ENCODE measurements around the gene EBF4.

EBF4 gene

DNA sequence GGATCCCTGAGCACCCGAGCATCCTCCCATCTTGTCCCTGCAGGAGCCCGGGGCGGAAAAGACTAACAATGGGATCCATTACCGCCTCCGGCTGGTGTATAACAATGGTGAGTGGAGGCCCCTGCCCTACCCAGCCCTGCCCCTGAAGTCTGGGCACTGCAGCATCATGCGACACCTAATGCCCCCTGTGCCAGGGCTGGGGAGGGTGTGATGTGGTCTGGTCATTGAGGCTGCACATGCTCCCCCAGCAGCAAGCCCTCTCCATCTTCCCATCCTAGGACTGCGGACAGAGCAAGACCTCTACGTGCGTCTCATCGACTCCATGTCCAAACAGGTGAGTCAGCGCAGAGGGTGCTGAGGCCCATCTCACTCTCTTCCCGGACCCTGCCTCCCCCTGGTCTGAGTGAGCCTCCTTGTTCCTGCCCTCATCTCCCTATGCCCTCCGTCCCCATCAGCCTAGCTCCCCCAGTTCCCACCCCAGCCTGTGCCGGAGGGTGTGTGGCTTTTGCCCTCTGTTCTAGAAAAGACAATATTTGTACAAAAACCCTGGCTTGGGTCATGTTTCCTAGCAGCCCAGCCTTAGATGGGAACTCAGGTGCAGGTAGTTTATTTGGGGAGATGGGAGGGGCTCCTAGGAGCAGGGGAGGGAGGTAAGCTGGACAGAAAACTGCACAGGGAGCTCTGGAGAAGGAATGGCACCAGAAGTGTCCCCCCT, 13.5 kb downstream of the EBF4 start:
- Histone ChIP-seq H3K79me2 (ENCODE audit: insufficient read depth, low read length) (no peaks in the 10 kb centered on the region), H3K4me3 (ENCODE audit: insufficient read depth, low read length, poor library complexity, severe bottlenecking) (no peak overlapping the region), H3K9me3 (ENCODE audit: insufficient read depth, low read length) (no peaks in the 10 kb centered on the region), H3K27ac (ENCODE audit: low read depth, low read length) (no peak overlapping the region), H4K20me1 (ENCODE audit: low read depth, low read length) (no peaks in the 10 kb centered on the region), H3K36me3 (ENCODE audit: low read length) (no peaks in the 10 kb centered on the region), H2AFZ (ENCODE audit: low read depth, low read length, severe bottlenecking) (no peak overlapping the region), H3K27me3 (ENCODE audit: low read length) (no peaks in the 10 kb centered on the region), H3K9ac (ENCODE audit: low read length) (no peak overlapping the region), H3F3A (ENCODE audit: insufficient read depth) (no peaks in the 10 kb centered on the region), H3K4me2 (ENCODE audit: low read depth, low read length, poor library complexity, severe bottlenecking) (no peak overlapping the region), H3K9me2 (replicated peaks; ENCODE audit: insufficient read depth, low read length) (no peaks in the 10 kb centered on the region)
- TF ChIP-seq, protein P1, sequence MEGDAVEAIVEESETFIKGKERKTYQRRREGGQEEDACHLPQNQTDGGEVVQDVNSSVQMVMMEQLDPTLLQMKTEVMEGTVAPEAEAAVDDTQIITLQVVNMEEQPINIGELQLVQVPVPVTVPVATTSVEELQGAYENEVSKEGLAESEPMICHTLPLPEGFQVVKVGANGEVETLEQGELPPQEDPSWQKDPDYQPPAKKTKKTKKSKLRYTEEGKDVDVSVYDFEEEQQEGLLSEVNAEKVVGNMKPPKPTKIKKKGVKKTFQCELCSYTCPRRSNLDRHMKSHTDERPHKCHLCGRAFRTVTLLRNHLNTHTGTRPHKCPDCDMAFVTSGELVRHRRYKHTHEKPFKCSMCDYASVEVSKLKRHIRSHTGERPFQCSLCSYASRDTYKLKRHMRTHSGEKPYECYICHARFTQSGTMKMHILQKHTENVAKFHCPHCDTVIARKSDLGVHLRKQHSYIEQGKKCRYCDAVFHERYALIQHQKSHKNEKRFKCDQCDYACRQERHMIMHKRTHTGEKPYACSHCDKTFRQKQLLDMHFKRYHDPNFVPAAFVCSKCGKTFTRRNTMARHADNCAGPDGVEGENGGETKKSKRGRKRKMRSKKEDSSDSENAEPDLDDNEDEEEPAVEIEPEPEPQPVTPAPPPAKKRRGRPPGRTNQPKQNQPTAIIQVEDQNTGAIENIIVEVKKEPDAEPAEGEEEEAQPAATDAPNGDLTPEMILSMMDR (IDR thresholded peaks at IDR 0.05; ENCODE audit: insufficient read depth, low read length, poor library complexity, severe bottlenecking), result no peak
- TF ChIP-seq EZH2phosphoT487 (conservative IDR thresholded peaks at IDR 0.05; ENCODE audit: low read length), result no peak

DNA sequence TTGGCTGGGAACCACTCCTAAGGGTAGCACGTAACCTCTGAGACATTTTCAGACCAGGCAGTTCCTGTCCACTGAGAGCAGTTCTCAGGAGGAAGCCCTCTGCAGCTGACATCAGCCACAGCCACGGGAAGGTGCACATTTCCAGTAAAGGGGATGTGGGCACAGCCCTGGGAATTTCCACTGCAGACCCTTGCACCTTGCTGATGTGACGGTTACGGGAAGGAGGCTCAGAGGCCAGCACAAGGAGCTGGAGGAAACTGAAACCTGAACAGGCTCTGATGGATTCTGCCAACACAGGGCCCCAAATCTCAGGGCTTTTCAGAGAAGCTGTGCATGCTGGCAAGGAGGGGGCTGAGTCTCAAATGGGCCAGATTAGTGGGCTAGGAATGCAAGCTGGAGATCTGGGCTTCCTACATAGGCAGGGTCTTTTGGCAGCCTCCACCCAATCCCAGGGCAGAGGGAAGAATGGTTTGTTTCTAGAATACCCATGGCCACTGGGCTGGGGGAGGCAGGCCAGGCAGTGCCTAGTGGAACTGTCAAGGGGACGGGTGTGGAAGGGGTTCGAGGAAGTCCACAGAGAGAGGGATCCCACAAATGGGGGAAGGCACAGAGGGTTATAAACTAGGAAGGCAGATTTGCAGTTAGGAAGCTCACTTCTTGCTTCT, 14.2 kb downstream of the EBF4 start:
- no peaks in the 10 kb centered on the region for H3K27me3 ChIP-seq (ENCODE audit: low read length)

DNA sequence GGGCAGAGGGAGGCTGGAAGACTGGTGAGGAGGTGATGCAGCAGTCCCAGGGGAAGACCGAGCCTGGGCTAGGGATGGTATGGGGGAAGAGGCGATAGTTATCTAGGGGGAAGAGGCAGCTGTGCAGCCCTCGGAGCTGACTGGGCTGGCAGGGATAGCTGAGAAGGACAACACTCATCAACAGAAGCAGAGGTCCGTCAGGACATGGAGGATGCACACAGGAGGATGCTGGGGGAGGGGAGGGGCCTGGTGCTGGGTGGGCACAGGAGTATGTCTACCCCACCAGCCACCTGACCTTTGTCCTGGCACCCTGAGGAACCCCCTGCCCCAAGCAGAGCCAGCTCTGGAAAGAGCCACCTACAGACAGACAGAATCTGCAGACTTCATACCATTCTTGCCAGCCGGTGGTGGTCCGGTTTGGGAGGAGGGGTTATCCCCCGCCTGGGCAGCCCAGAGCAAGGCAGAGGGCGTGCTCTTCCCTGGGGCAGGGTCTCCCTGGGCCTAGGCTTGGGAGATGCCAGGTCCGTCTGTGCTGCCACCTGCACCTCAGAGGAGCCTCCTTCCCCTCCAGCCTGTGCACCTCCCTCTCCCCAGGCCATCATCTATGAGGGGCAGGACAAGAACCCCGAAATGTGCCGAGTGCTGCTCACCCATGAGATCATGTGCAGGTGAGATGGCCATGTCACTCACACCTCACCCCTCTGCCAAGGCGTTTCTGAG, 14.9 kb downstream of the EBF4 start:
- H3K27ac ChIP-seq (ENCODE audit: low read depth, low read length), result no peak overlapping the region
- H3K36me3 ChIP-seq (ENCODE audit: low read length), result no peaks in the 10 kb centered on the region
- H3K9me3 ChIP-seq (ENCODE audit: insufficient read depth, low read length), result no peaks in the 10 kb centered on the region
- no peaks in the 10 kb centered on the region for H3K9me2 ChIP-seq (replicated peaks; ENCODE audit: insufficient read depth, low read length)
- H3K27me3 ChIP-seq (ENCODE audit: low read length), result no peaks in the 10 kb centered on the region
- H3F3A ChIP-seq (ENCODE audit: insufficient read depth), result no peaks in the 10 kb centered on the region
- H3K9ac ChIP-seq (ENCODE audit: low read length), result no peak overlapping the region
- no peak overlapping the region for H3K4me3 ChIP-seq (ENCODE audit: insufficient read depth, low read length, poor library complexity, severe bottlenecking)
- TF ChIP-seq, protein P1 (IDR thresholded peaks at IDR 0.05; ENCODE audit: insufficient read depth, low read length, poor library complexity, severe bottlenecking), result no peak
- no peak for TF ChIP-seq EZH2phosphoT487 (conservative IDR thresholded peaks at IDR 0.05; ENCODE audit: low read length)
- H4K20me1 ChIP-seq (ENCODE audit: low read depth, low read length), result no peaks in the 10 kb centered on the region
- no peaks in the 10 kb centered on the region for H3K79me2 ChIP-seq (ENCODE audit: insufficient read depth, low read length)
- no peak overlapping the region for H3K4me2 ChIP-seq (ENCODE audit: low read depth, low read length, poor library complexity, severe bottlenecking)
- no peak overlapping the region for H2AFZ ChIP-seq (ENCODE audit: low read depth, low read length, severe bottlenecking)

More for the DNA sequence above, 14.2 kb downstream of the EBF4 start:
- Histone ChIP-seq H3K9me2 (replicated peaks; ENCODE audit: insufficient read depth, low read length) (no peaks in the 10 kb centered on the region), H3F3A (ENCODE audit: insufficient read depth) (no peaks in the 10 kb centered on the region), H3K36me3 (ENCODE audit: low read length) (no peaks in the 10 kb centered on the region), H3K9me3 (ENCODE audit: insufficient read depth, low read length) (no peaks in the 10 kb centered on the region), H2AFZ (ENCODE audit: low read depth, low read length, severe bottlenecking) (no peak overlapping the region), H3K79me2 (ENCODE audit: insufficient read depth, low read length) (no peaks in the 10 kb centered on the region), H3K9ac (ENCODE audit: low read length) (no peak overlapping the region), H3K27ac (ENCODE audit: low read depth, low read length) (no peak overlapping the region), H4K20me1 (ENCODE audit: low read depth, low read length) (no peaks in the 10 kb centered on the region), H3K4me2 (ENCODE audit: low read depth, low read length, poor library complexity, severe bottlenecking) (no peak overlapping the region), H3K4me3 (ENCODE audit: insufficient read depth, low read length, poor library complexity, severe bottlenecking) (no peak overlapping the region)
- TF ChIP-seq EZH2phosphoT487 (conservative IDR thresholded peaks at IDR 0.05; ENCODE audit: low read length), result no peak
- TF ChIP-seq, protein P1 (IDR thresholded peaks at IDR 0.05; ENCODE audit: insufficient read depth, low read length, poor library complexity, severe bottlenecking), result no peak

Data from SU-DHL-6 (cell line).